Gastrocnemius medialis (tissue), 4 donors: ENCODE measurements around the gene RTEL1. TPM values are rescaled to one million over a fixed set of nuclear protein-coding genes. Genes with fewer than 3 reads are reported as not detected.

Source experiments
- ATAC-seq, 2 donors: fragments of 150-250 bp; one replicate each; pipeline ENCODE4 v1.9.1; 2016
- DNase-seq, 2 donors: peaks; one replicate each; pipeline ENCODE4 v3.0.0-alpha.2; 2019
- H3K27ac ChIP-seq, 4 donors: fragments of 200-600 bp; sonication (generic); 1 replicate in 1 of 4; 2 replicates in 3 of 4; pipeline ENCODE4 v1.5.1; 2016 to 2018; ENCODE audit warnings: mild to moderate bottlenecking in 2 of 4, moderate library complexity in 1 of 4
- H3K27me3 ChIP-seq, 3 donors: fragments of 200-600 bp; sonication (generic) in 2 of 3; 1 replicate in 1 of 3; 2 replicates in 2 of 3; pipeline versions ENCODE4 v1.5.1 to v1.6.0; 2016 to 2019; ENCODE audit warnings: mild to moderate bottlenecking in 1 of 3, moderate library complexity in 1 of 3
- H3K36me3 ChIP-seq, 2 donors: fragments of 200-600 bp; sonication (generic) in 1 of 2; one replicate each; pipeline ENCODE4 v1.5.1; 2017 to 2018
- H3K4me1 ChIP-seq, 2 donors: fragments of 200-600 bp; sonication (generic) in 1 of 2; one replicate each; pipeline ENCODE4 v1.5.1; 2016 to 2017; ENCODE audit warnings: mild to moderate bottlenecking in 2 of 2
- H3K4me3 ChIP-seq, 4 donors: fragments of 200-600 bp; sonication (generic) in 3 of 4; 1 replicate in 1 of 4; 2 replicates in 3 of 4; pipeline ENCODE4 v1.5.1; 2016 to 2019; ENCODE audit warnings: mild to moderate bottlenecking in 2 of 4
- H3K9me3 ChIP-seq, 3 donors: fragments of 200-600 bp; sonication (generic) in 2 of 3; 1 replicate in 1 of 3; 2 replicates in 2 of 3; pipeline ENCODE4 v1.5.1; 2016 to 2019
- POLR2A ChIP-seq, 2 donors: fragments of 450-650 bp; IDR thresholded peaks; one replicate each; pipeline ENCODE4 v1.6.1; 2017; ENCODE audit warnings: antibody characterized with exemption in 2 of 2, mild to moderate bottlenecking in 2 of 2, moderate library complexity in 2 of 2
- in situ Hi-C, 4 donors: fragments of 200-750 bp; cut with MboI; loops; one replicate each; pipeline versions ENCODE4 v1.15.0 to v1.8.0; 2017; ENCODE audit warnings: low sequenced_read_pairs in 4 of 4
- intact Hi-C: fragments of 100-400 bp; cut with DNase I; formaldehyde crosslinking; loops from one replicate; pipeline ENCODE4 v1.15.1; 2023; ENCODE audit warnings: low total_unique reads
- total RNA-seq, 4 donors: library from RNA; depleted of rRNA; stranded (reverse); fragments of >200 nt; gene quantifications; one replicate each; pipeline versions ENCODE4 v1.1.0 to v1.2.3, GENCODE V29; 2016
- TF ChIP-seq, protein P1 (sequence below), 5 experiments: fragments of 450-650 bp in 3 of 5; fragments of 200-600 bp in 2 of 5; sonication (generic) in 2 of 5; IDR thresholded peaks in 4 of 5; conservative IDR thresholded peaks in 1 of 5; 1 replicate in 4 of 5; 2 replicates in 1 of 5; pipeline ENCODE4 v1.5.1; 2016 to 2019; ENCODE audit warnings: antibody characterized with exemption in 5 of 5, mild to moderate bottlenecking in 3 of 5, moderate library complexity in 3 of 5

RTEL1 gene
- total RNA-seq, 4 donors from 2014 or later: 2.4 to 9.1 (median 6.0) TPM

DNA sequence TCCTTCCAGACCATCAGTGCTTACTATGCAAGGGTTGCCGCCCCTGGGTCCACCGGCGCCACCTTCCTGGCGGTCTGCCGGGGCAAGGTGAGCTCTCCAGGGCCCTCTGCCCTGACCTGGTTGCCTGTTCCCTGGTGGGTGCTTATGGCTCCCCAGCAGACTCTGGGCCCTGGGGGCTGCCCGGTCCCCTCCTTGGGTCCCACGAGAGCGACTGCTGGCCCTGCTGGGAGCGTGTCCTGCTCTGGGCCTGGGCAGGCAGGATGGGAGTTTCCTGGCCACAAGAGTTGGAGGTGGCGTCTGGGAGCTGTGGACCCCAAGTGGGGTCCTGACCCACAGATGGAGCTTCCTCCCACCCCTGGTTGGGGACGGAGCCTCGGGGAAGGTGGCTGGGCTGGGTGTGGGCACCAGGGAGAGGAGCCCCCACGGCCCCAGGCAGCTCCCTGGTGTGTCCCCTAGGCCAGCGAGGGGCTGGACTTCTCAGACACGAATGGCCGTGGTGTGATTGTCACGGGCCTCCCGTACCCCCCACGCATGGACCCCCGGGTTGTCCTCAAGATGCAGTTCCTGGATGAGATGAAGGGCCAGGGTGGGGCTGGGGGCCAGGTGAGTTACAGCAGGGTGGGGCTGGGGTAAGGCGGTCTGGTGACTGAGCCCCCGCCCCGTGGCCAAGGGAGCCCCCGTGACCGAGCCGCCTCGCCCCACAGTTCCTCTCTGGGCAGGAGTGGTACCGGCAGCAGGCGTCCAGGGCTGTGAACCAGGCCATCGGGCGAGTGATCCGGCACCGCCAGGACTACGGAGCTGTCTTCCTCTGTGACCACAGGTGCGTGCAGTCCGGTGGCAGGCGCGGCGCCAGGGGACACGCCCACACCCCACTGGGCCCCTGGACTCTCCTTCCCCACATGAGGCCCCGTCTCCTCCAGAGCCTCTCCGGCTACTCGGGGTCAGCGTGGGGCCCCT is 31.2 kb downstream of the RTEL1 start:
- no peak for DNase-seq
- Histone ChIP-seq H3K27ac (peak overlapping the region; percentile 78 to 83 (median 82)), H3K36me3 (peaks cover 0 to 7% of the 10 kb centered on the region in 2 donors), H3K4me1 (peaks cover 14 to 19% of the 10 kb centered on the region in 2 donors), H3K9me3 (no peaks in the 10 kb centered on the region), H3K27me3 (no peaks in the 10 kb centered on the region), H3K4me3 (no peak overlapping the region)
- ATAC-seq: no peak
- intact Hi-C loops (no loop called here), in situ Hi-C loops (no loop called here)
- TF ChIP-seq, protein P1, sequence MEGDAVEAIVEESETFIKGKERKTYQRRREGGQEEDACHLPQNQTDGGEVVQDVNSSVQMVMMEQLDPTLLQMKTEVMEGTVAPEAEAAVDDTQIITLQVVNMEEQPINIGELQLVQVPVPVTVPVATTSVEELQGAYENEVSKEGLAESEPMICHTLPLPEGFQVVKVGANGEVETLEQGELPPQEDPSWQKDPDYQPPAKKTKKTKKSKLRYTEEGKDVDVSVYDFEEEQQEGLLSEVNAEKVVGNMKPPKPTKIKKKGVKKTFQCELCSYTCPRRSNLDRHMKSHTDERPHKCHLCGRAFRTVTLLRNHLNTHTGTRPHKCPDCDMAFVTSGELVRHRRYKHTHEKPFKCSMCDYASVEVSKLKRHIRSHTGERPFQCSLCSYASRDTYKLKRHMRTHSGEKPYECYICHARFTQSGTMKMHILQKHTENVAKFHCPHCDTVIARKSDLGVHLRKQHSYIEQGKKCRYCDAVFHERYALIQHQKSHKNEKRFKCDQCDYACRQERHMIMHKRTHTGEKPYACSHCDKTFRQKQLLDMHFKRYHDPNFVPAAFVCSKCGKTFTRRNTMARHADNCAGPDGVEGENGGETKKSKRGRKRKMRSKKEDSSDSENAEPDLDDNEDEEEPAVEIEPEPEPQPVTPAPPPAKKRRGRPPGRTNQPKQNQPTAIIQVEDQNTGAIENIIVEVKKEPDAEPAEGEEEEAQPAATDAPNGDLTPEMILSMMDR (IDR thresholded peaks at IDR 0.05 in 4 of 5, conservative IDR thresholded peaks at IDR 0.05 in 1 of 5): no peak
- no peak for TF ChIP-seq POLR2A (IDR thresholded peaks at IDR 0.05)

DNA sequence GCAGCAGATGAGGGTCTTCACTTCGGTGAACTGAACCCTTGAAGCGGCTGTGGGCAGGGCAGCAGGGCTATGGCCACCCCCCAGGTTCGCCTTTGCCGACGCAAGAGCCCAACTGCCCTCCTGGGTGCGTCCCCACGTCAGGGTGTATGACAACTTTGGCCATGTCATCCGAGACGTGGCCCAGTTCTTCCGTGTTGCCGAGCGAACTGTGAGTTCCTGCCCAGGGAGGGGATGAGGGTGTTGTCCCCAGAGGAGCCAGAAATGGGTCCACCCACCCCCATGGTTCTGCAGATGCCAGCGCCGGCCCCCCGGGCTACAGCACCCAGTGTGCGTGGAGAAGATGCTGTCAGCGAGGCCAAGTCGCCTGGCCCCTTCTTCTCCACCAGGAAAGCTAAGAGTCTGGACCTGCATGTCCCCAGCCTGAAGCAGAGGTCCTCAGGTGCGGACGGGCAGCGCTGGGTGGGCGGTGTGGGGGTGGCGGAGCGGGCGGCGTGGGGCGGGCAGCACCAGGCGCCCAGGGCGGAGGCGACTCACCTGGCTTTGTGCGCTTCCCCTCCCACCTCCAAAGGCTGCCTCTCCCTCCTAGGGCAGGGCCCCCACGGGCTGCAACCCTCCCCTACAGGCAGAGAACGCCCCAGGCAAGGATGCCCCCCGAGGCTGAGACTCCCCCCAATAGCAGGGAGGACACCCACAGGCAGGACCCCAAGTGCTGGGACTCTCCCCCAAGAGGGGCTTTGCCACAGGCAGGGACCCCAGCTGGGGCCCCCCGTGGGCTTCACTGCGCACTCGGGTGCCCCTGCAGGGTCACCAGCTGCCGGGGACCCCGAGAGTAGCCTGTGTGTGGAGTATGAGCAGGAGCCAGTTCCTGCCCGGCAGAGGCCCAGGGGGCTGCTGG is 32.1 kb downstream of the RTEL1 start:
- Histone ChIP-seq H3K4me3 (no peak overlapping the region), H3K36me3 (peaks cover 0 to 7% of the 10 kb centered on the region in 2 donors), H3K4me1 (peaks cover 14 to 19% of the 10 kb centered on the region in 2 donors), H3K27me3 (no peaks in the 10 kb centered on the region), H3K27ac (no peak overlapping the region), H3K9me3 (no peaks in the 10 kb centered on the region)
- DNase-seq: no peak
- no peak for ATAC-seq
- intact Hi-C loops (no loop called here), in situ Hi-C loops (no loop called here)
- no peak for TF ChIP-seq POLR2A (IDR thresholded peaks at IDR 0.05)
- TF ChIP-seq, protein P1 (IDR thresholded peaks at IDR 0.05 in 4 of 5, conservative IDR thresholded peaks at IDR 0.05 in 1 of 5): no peak

DNA sequence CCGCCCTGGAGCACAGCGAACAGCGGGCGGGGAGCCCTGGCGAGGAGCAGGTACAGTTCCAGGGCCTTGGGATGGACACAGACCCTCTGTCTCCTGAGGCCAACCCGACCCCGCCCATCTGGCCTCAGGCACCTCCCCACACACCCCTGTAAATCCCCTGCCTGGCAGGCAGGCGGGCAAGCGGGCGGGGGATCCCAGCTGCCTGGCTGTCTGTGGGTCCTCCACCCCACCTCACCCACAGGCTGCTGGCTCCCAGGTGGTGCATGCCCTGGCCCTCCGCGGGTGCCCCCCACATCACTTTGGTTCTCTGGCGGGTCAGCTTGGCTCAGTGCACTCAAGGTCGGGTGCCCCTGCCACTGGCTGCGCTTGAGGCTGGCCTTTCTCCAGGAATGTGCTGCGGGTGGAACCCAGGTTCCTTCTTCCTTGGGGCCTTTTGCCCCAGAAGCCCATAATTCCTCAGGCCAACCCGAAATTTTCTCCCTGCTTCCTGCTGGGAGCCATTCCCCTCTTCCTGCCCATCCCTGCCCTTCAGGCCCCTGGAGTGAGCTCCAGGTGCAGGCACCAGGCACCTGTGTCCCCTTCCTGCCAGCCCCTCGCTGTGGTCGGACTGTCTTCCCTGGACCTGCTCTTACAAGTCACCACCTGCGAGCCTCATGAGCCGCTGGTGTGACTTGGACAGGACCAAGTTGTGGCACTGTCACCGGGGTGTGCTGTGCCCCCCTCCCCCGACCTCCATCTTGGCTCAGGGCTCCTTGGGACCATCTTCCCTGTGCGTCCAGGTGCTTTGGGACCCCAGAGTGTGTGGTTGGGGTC is 33.0 kb downstream of the RTEL1 start:
- no peaks in the 10 kb centered on the region for H3K9me3 ChIP-seq
- peaks cover 0 to 7% of the 10 kb centered on the region in 2 donors for H3K36me3 ChIP-seq
- intact Hi-C loops (no loop called here), in situ Hi-C loops (no loop called here)
- peaks cover 20 to 21% of the 10 kb centered on the region in 2 donors for H3K4me1 ChIP-seq
- DNase-seq: no peak
- no peak for ATAC-seq
- no peak overlapping the region for H3K4me3 ChIP-seq
- no peak for TF ChIP-seq POLR2A (IDR thresholded peaks at IDR 0.05)
- TF ChIP-seq, protein P1 (IDR thresholded peaks at IDR 0.05 in 4 of 5, conservative IDR thresholded peaks at IDR 0.05 in 1 of 5): no peak
- H3K27ac ChIP-seq: no peak overlapping the region
- no peaks in the 10 kb centered on the region for H3K27me3 ChIP-seq

DNA sequence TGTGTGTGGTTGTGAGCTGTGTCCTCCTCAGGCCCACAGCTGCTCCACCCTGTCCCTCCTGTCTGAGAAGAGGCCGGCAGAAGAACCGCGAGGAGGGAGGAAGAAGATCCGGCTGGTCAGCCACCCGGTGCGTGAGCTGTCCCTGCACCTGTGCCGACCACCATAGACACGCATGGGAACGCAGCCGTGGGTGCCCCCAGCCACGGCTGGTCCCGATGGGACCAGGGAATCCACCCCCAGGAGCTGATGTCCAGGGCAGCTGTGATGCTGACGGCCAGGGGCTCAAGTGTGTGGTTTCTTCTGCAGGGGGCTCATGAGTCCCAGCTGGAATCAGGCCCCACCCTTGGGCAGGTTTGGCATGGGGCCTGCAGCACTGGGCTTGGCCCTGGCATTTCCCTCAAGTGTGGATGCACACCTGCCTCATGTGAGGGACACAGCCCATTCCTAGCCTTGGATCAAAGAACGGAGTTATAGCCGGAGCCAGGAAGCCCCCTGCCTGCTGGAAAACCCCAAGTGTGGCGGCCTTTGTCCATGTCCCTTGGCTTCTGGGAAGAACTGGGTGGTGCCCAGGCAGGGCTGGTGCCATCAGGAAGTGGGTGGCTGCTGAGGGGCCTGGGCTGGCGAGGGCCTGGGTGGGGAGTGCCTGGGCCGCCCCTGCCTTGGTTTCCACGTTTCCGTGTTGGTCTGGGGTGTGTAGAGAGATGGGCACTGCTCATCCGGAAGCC is 33.8 kb downstream of the RTEL1 start:
- H3K9me3 ChIP-seq: no peaks in the 10 kb centered on the region
- TF ChIP-seq, protein P1 (IDR thresholded peaks at IDR 0.05 in 4 of 5, conservative IDR thresholded peaks at IDR 0.05 in 1 of 5): no peak
- H3K27ac ChIP-seq: no peak overlapping the region
- intact Hi-C loops: no loop called here
- H3K4me1 ChIP-seq: peaks cover 17 to 20% of the 10 kb centered on the region in 2 donors
- ATAC-seq: no peak
- in situ Hi-C loops: no loop called here
- no peak overlapping the region for H3K4me3 ChIP-seq
- no peak for DNase-seq
- H3K27me3 ChIP-seq: no peaks in the 10 kb centered on the region
- H3K36me3 ChIP-seq: peaks cover 0 to 7% of the 10 kb centered on the region in 2 donors
